Measurements from ENCODE around the gene CTNNA3.

CTNNA3 gene

GRCh38 chr10:66176772-66177171 lies 1519.2 kb downstream of the CTNNA3 start:
- no peak for DNase-seq

GRCh38 chr10:66167816-66168215 lies 1528.2 kb downstream of the CTNNA3 start:
- DNase-seq = no peak

DNA sequence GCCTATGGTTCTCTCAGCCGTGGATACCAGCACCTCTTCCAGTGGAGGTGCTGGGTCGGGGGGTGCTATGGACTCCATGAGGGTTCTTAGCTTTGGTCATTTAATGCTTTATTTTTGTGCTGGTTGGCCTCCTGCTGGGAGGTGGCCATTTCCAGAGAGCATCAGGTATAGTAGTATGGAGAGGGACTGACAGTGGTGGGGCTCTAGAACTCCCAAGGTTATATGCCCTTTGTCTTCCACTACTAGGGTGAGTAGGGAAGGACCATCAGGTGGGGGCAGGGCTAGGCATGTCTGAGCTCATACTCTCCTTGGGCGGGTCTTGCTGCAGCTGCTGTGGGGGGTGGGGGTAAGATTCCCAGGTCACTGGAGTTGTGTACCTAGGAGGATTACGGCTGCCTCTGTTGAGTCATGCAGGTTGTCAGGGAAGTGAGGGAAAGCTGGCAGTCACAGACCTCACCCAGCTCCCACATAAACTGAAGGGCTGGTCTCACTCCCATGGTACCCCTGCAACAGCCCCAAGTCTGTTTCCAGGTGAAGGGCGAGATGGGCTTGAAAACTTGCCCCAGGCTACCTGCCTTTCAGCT lies 1533.3 kb downstream of the CTNNA3 start:
- DNase-seq = no peak

DNA sequence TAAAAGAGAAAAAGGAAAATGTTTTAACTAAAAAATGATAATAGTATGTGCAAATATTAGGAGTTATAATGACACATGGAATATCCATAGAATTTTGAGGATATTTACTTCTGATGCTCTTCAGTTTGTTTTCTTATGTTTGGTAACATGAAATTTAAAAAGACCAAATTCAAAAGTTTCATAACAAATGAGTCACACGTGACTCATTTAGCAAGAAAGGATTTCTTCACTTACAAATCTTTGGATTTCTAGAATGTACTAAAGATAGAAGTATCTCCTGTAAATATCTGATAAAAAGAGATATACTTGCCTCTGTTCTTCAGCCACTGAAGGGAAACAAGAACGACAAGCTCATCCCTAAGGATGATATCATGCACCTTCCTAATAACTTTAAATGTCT lies 1544.6 kb downstream of the CTNNA3 start:
- no peak for DNase-seq

DNA sequence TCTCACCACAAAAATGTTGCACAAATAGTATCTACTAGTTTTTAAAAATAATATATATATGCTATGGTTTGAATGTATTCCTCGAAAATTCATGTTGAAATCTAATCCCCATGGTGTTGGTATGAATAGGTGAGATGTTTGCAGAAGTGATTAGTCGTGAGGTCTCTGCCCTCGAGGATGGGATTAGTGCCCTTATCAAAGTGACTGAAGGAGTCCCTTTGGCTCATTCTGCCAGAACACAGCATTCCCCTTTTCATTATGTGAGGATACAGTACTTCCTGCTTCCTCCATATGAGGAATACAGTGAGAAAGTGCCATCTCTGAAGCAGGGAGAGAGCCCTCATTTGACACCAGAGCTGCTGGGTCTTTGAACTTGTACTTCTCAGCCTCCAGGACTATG lies 1547.7 kb downstream of the CTNNA3 start:
- no peak for DNase-seq

- no peak for DNase-seq
Observed at GRCh38 chr10:66144016-66144415, 1552.0 kb downstream of the CTNNA3 start.

DNA sequence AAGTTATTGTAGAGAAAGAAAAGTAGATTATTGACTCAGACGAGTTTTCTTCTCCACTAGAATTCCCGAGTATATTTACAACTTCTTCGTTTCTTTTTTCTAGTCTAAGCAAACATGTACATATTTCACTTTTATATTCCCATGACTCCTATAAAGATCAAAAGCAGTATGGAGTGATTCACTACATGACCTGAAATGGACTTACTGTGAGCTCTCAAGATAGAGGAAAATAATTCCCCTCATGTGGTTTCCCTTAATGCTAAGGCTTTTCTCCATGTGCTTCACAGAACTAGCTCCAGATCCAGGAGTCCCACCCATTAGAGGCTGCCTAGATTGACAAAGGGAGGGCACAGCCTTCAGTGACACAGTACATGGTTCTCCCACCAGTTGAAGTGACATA lies 1593.2 kb downstream of the CTNNA3 start:
- no peak for DNase-seq

GRCh38 chr10:66098595-66099480 lies 1597.2 kb downstream of the CTNNA3 start:
- DNase-seq = no peak

GRCh38 chr10:66095610-66096009 lies 1600.4 kb downstream of the CTNNA3 start:
- no peak for DNase-seq

DNA sequence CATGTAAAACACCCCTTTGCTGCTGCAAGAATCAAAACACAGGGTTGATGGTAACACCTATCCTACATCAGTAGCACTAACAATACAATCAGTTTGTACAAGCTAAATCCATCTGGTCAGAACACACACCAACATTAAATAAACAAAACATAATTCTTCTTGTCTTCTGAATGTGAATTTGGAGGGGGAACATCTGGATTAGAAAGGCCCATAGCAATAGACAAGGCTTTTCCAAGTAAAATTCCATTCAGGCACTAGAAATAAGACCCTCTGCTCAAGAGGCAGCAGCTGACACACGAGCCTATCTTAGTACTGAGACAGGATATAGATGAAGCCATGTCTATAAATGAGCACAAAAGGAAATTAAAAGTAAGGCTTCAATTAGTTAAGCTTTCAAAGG lies 1610.1 kb downstream of the CTNNA3 start:
- no peak for DNase-seq

- DNase-seq = no peak
Observed at GRCh38 chr10:66071907-66072306, 1624.1 kb downstream of the CTNNA3 start.

GRCh38 chr10:66058594-66058993 lies 1637.4 kb downstream of the CTNNA3 start:
- DNase-seq = no peak

DNA sequence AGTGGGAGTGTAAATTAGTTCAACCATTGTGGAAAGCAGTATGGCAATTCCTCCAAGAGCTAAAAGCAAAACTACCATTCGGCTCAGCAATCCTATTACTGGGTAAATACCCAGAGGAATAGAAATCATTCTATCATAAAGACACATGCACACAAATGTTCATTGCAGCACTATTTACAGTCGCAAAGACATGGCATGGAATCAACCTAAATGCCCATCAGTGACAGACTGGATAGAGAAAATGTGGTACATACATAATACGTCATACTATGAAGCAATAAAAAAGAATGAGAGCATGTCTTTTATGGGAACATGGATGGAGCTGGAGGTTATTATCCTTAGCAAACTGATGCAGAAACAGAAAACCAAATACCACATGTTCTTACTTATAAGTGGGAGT lies 1646.7 kb downstream of the CTNNA3 start:
- no peak for DNase-seq

GRCh38 chr10:66045859-66046258 lies 1650.1 kb downstream of the CTNNA3 start:
- DNase-seq = no peak

- no peak for DNase-seq
Observed at GRCh38 chr10:66041771-66042170, 1654.2 kb downstream of the CTNNA3 start.

DNA sequence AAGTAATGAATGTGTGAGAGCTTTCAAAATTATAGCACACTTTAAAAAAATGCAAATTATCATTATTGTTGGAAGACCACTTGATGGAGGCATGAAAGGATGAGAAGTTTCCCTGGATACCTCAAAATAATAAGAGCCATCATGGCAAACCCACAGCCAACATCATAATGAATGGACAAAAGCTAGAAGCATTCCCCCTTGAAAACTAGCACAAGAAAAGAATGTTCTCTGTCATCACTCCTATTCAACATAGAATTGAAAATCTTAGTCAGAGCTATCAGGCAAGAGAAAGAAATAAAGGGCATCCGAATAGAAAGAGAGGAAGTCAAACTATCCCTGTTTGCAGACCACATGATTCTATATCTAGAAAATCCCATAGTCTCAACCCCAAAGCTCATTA lies 1657.4 kb downstream of the CTNNA3 start:
- DNase-seq = no peak

GRCh38 chr10:66026321-66026720 lies 1669.7 kb downstream of the CTNNA3 start:
- DNase-seq = no peak

DNA sequence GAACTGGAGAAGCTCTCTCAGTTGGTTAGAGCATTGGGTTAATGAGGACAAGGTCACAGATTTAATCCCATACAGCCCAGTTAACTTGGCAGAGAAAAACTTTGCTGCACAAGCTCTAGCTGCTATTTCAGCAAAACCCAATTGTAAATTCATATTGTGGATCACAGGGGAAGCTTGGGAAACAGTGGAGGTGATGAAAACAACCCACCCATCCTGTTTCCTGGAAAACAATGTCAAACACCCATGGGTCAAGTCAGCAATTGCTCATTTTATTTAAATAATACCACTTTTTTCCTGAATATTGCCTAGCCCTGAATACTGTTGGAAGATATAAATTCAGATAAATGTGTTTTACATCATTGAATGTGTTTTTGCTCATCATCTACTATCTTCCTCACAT lies 1670.8 kb downstream of the CTNNA3 start:
- DNase-seq = no peak

- DNase-seq = no peak
Observed at GRCh38 chr10:66021423-66021822, 1674.6 kb downstream of the CTNNA3 start.

- no peak for DNase-seq
Observed at GRCh38 chr10:66008221-66008620, 1687.8 kb downstream of the CTNNA3 start.

DNA sequence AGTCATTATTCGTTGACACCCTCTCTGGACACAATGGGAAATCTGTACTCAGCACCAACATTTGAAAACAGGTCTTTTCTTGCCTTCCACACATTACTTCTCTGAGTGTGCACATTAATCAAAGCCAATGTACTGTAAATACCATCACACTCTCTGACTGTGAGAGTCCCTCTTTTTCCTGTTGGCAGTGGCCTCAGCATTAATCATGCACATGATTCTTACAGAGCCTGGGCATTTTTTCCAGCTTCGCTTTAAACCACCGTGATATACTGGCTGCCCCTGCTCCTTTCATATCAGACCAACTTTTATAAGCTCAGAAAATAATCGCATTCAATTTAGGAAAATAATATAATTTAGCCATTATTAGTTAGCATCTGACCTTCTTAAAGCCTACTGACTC lies 1689.6 kb downstream of the CTNNA3 start:
- DNase-seq = no peak

DNA sequence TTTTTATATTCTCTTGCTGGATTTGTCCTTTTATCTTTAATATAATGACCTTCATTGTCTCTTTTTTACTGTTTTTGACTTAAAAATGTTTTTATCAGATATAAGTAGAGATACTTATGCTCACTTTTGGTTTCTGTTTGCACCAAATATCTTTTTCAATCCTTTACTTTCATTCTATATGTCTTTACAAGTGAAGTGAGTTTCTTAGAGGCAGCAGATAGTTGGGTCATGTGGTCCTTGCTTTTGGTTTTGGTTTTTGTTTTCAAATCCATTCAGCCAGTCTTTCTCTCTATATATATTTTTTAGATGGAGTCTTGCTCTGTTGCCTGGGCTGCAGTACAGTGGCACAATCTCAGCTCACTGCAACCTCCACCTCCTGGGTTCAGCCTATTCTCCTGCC lies 1702.5 kb downstream of the CTNNA3 start:
- DNase-seq = no peak

DNA sequence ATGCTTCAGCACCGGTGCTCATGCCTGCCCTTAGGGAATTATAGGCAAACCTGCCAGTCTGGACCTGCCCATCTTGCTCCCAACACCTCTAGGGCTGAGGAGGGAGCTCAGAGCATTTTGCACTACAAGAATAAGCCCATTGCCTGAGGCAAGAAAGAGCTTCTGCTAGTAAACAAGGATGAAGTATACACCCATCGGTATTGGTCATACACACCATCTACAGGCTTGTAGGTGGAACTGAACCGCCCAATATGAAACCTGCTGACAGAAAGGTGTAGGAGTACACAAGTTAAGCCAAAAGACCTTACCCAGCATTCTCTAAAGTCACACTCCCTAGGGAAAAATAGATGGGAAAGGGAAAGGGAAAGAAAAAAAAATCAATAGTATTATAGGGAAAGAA lies 1727.1 kb downstream of the CTNNA3 start:
- no peak for DNase-seq

DNA sequence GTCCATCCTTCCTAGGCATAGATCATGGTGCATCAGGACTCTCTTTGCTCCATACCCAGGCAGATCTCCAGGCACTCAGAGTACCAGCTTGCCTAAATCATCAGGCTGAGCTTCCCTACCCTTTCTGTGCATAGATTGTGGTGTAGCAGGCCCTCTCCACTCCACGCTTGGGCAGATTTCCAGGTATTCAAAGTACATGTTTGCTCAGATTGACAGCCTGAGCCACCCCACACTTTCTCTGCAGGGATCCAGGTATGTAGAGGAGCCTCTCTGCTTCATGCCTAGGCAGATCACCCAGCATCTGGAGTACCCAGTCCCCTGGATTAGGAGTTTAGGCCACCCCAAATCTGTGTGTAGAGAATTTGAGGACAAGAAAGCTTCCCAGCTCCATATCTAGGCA lies 1727.6 kb downstream of the CTNNA3 start:
- no peak for DNase-seq

- no peak for DNase-seq
Observed at GRCh38 chr10:65964205-65964604, 1731.8 kb downstream of the CTNNA3 start.

Data from cortex of kidney (tissue), 1 donor.